Measurements from ENCODE around the gene FGR.
A peak's percentile ranks its signal among the peaks of the same experiment; 100 is the strongest.

Gene FGR

GRCh38 chr1:27568300-27569087, 66.5 kb downstream of the FGR start:
- peak overlapping the region; percentile 8 for H3K4me3 ChIP-seq (ENCODE audit: low read length)
- TF ChIP-seq CTCF (conservative IDR thresholded peaks at IDR 0.05; ENCODE audit: low read depth, low read length) = peak; percentile 57
- peak; percentile 86 for DNase-seq (ENCODE audit: low read depth)

GRCh38 chr1:27567971-27568299, 67.0 kb downstream of the FGR start:
- peak overlapping the region; percentile 2 for H3K4me3 ChIP-seq (ENCODE audit: low read length)
- DNase-seq (ENCODE audit: low read depth) = no peak
- no peak for TF ChIP-seq CTCF (conservative IDR thresholded peaks at IDR 0.05; ENCODE audit: low read depth, low read length)

DNA sequence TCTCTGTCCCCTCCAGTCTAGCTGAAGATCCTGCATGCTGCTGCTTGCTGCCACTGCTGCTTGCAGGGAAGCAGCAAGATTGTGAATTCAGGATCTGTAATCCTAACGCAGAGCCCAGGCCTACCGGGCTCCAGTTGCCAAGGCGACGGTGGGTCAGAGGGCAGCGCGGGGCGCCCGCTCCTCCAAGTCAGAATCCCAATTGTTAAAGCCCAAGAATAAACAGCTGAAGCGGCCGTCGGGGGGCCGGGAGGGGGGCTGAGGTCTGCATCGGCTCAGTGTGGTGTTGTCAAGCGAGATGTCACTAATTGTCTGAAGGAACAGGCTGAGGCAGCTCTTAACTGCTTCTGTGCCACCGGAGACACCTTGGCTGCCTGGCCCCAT, 67.8 kb downstream of the FGR start:
- H3K4me3 ChIP-seq (ENCODE audit: low read length) = no peak overlapping the region
- no peak for DNase-seq (ENCODE audit: low read depth)
- no peak for TF ChIP-seq CTCF (conservative IDR thresholded peaks at IDR 0.05; ENCODE audit: low read depth, low read length)

DNA sequence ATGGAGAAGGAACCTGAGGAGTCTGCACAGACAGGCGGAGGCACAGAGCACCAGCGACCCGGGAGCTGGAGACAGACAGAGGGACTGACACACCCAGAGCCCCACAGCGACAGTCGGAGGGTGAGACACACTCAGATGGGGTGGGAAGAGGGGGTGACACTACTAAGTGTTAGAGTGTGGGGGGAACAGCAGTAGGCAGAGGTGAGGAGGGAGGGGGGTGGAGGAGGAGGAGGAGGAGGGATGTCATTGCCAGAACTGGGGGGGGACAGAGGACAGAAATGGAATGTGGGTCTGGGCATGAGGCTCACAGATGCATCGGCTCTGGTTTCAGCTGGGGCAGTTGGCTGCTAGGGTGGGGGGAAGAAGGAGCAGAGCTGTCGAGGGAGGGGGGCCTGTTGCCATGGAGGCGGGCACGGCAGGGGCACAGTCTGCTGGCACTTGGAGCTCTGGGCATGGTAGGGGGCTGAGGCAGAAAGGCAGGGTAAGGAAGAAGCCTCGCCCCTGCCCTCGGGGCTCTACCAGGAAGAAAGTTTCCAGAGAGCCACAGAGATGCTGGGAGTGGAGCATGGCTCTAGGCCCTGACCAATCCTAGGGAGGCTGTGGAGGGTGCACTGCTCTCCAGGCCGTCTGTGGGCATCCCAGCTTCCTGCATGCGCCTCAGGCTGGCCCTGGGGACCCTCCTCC, 68.4 kb downstream of the FGR start:
- H3K4me3 ChIP-seq (ENCODE audit: low read length) = no peak overlapping the region
- no peak for DNase-seq (ENCODE audit: low read depth)
- TF ChIP-seq CTCF (conservative IDR thresholded peaks at IDR 0.05; ENCODE audit: low read depth, low read length) = no peak

GRCh38 chr1:27564710-27565649, 70.0 kb downstream of the FGR start:
- H3K4me3 ChIP-seq (ENCODE audit: low read length) = no peak overlapping the region
- no peak for TF ChIP-seq CTCF (conservative IDR thresholded peaks at IDR 0.05; ENCODE audit: low read depth, low read length)
- no peak for DNase-seq (ENCODE audit: low read depth)

DNA sequence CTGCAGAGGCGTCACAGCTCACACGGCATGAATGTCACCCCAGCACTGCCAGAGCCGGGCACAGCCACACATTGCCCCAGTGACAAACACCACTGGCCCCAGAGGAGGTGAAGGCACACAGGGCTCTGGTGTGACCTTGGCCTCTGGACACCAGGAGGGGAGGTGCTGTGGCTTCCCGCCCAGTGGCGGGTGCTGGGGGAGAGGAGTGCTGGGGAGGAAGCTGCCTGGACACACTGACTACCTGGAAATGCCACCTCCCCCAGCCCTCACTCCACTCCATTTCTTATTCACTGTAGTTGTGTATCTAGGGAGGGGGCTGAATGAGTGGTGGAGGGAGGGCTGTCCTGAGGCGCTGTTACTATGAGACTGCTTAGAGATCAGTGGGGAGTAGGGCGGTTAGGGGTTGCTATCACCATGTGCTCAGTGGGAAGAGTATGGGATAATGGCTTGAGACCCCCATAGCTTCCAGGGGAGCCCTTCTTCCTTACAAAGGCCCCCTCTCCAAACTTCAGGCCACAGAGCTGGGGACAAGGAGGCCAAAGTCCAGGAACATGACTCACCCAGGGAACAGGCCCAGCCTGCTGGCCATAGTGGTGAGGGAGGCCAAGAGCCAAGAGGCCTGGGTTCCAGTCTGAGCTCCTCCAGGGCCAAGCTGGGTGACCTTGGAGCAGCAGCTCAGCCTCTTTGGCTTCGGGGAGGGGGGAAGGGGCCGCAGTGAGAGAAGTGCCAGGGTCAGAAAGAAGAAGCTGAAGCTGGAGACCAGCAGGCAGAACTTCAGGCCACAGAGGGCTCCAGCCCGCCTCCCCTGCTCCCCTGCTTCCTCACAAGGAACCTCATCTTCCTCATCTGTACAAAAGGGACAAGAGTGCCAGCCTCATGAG, 71.2 kb downstream of the FGR start:
- DNase-seq (ENCODE audit: low read depth) = no peak
- TF ChIP-seq CTCF (conservative IDR thresholded peaks at IDR 0.05; ENCODE audit: low read depth, low read length) = no peak
- no peak overlapping the region for H3K4me3 ChIP-seq (ENCODE audit: low read length)

Measured in retinal pigment epithelial cell (primary cell).